ENCODE results near the gene CHRNA5.

The CHRNA5 gene

GRCh38 chr15:78620527-78621421 is 55.5 kb downstream of the CHRNA5 start, which contains the start of gene CHRNA3:
CHRNA3 (minus strand) TSS chr15:78620996; CDS start chr15:78620794, 202 bp downstream.
- no peak for DNase-seq (ENCODE audit: low spot score)

DNA sequence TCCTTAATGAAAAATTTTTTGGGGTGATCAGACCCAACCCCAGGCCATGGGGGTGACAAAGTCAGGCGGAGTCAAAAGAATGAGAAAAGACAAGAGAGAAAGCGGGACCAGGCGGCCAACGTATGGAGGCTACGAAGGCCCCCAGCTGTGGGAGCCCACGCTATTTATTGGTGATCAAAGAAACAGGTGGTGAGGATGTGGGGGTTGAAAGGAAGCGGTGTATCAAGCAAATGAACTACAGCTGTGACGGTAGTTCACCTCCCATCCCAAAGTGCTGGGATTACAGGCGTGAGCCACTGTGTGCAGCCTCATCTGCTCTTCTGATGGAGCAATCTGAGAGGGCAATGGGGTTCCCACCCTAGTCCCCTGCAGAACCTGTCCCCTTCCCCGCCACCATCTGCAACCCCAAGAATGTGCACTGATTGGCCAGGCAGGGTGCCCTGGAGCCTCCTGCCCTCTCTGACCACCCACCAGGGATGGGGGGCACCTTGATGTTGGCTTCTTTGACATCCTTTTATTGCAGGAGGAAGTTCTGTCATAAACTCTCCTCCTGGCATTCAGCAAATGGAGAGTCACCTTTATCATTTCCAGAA is 56.6 kb downstream of the CHRNA5 start:
- no peak for DNase-seq (ENCODE audit: low spot score)

- DNase-seq (ENCODE audit: low spot score) = no peak
These were observed 58.6 kb downstream of the CHRNA5 start for GRCh38 chr15:78623786-78624497.

GRCh38 chr15:78624651-78625590 is 59.6 kb downstream of the CHRNA5 start:
- DNase-seq (ENCODE audit: low spot score) = no peak

- no peak for DNase-seq (ENCODE audit: low spot score)
These were observed 60.4 kb downstream of the CHRNA5 start for GRCh38 chr15:78625606-78626280.

GRCh38 chr15:78626381-78626995 is 61.2 kb downstream of the CHRNA5 start:
- no peak for DNase-seq (ENCODE audit: low spot score)

DNA sequence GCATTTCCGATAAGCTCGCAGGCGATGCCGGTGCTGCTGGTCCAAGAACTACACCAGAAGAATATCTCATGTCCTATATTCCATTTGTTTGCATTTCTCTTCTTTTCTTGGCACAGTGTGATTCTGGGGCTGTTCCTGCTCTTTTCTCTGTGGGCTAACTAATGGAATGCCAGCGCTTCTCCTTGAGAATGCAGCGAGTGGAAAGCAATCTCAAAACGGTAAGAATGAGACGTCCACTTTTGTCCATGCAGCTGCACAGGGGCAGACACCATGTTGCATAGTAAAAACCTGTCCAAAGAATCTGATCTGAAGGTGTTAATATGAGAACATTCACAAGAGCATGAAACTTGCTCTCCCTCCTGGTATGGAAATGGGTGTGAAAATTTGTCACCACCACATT is 62.0 kb downstream of the CHRNA5 start:
- DNase-seq (ENCODE audit: low spot score) = no peak

DNA sequence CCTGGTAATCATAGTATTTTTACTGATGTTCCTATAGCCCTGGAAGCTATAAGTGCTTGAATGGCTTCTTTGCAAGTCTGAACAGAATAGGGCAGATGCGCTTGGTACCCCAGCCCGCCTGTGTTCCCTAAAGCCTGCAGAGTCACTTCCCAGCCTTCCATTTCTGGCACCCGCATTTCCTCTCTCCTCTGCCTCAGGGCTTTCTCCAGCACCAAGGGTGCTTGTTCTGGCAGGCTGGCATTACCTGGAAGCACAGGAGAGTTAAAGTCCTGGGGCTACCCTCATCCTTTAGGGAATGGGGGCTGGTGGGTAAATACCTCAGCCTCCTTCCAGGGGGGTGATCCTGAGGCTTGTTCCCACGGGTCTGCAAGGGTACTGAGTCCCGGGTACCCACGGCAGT is 62.9 kb downstream of the CHRNA5 start:
- no peak for DNase-seq (ENCODE audit: low spot score)

DNA sequence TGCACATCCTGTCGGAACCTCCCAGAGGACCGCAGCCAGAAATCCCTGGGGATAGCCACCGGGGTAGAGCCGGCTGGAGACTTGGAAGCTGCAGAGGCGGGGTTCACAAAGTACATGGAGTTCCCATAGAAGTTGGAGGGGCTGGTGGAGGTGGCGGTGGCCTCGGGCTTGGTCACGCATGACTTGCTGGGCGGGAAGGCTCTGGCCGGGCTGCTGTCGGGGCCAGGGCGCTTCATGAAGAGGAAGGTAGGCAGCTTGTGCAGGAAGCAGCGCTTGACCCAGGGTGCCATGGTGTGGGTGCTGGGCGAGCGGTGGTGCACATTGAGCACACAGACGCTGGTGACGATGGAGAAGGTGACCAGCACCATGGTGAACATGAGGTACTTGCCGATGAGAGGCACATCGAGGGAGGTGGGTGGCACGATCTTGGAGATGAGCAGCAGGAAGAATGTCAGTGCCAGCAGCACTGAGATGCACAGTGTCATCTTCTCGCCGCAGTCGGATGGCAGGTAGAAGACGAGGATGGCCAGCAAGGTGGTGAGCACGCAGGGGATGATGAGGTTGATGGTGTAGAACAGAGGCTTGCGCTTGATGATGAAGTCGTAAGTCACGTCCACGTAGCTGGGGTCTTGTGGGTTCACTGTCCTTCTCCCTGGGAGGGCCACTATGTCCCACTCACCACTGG is 63.9 kb downstream of the CHRNA5 start:
- no peak for DNase-seq (ENCODE audit: low spot score)

GRCh38 chr15:78629716-78630065 is 64.4 kb downstream of the CHRNA5 start:
- no peak for DNase-seq (ENCODE audit: low spot score)

DNA sequence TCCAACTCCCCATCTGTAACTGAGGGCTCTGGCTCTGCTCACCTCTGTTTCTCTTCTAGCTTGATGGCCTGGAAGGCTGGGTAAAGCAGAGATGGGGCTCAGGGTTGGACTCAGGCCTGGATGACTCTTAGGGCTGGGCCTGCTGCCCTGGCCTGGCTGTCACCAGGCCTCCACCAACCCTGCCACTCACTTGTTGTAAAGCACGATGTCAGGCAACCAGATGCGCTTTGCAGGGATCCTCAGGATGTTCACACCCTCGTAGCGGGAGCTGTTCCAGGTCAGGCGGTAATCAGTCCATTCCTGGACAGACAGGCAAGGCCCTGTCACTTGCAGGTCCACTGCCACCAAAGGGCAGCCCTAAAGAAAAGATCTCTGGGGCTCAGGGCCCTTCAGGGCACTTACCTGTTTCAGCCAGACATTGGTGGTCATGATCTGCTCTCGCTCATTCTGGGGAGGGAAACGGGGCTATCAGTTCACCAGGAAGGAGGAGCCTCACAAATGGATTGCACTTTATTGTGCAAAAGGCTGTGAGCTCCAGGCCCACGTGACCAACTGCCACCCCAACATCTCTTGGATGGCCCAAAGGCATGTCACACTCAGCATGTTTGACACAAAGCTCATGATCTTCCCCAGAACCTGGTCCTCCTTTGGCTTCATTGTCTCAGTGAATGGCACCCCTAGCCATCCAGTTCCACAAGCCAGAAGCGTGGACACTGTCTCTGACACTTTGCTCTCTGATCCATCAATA is 65.7 kb downstream of the CHRNA5 start:
- no peak for DNase-seq (ENCODE audit: low spot score)

DNA sequence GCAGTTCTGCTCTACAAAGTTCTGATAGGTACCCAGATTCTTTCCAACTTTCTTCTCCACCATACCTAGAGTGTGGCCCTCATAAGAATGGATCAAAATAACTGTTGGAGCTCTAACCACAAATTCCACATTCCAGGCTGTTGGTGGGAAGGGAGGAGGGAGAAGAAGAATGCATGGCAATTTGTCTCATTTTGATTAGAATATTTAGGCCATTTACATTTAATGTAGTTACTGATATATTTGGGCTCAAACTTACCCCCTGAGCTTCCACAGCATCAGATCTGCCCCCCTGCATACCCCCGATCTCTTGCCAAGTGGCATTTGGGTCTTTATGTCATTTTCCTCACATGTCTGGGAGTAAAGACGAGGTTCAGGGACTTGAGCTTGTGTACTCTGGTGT is 68.0 kb downstream of the CHRNA5 start:
- DNase-seq (ENCODE audit: low spot score) = no peak

GRCh38 chr15:78634210-78635145 is 69.2 kb downstream of the CHRNA5 start:
- no peak for DNase-seq (ENCODE audit: low spot score)

DNA sequence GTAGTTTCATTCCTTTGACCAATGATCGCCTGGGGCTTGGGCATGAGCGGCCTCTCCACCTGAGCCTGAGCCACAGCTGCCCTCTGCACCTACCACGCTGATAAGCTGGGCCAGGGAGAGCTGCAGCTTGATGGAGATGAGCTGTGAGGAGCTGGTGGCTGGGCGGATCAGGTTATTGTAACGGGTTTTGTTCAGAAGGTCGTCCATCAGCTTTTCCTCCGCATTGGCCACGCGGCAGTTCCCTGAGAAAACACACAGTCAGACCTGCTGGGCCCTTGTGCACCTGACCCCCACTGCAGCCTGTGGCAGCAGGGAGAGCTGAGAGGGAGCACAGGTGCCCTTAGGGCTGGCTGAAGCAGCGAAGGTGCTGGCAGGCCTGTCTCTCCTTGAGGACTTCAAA is 70.0 kb downstream of the CHRNA5 start:
- DNase-seq (ENCODE audit: low spot score) = no peak

DNA sequence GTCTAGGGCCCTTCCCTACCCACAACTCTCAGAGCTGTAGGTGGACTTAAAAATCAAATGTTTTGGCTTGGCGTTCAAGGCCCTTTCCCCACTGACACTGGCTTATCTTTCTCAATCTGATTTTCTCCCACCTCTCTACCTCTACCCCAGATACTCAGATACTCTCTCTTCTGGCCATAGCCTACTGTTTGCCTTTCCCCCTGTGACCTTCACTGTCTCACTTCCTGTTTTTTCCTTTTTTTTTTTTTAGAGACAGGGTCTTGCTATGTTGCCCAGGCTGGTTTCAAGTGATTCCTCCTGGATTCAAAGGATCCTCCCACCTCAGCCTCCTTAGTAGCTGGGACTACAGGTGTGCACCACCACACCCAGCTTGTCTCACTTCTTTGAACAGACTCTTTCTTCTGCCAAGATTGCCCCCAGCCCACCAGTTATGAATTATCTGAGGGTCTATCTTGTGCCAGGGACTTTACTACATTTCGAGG is 71.1 kb downstream of the CHRNA5 start:
- DNase-seq (ENCODE audit: low spot score) = no peak

GRCh38 chr15:78637776-78638435 is 72.6 kb downstream of the CHRNA5 start:
- no peak for DNase-seq (ENCODE audit: low spot score)

- peak; percentile 58 for DNase-seq (ENCODE audit: low spot score)
These were observed 73.5 kb downstream of the CHRNA5 start for GRCh38 chr15:78638658-78639314.
